ENCODE measurements around the gene ST8SIA4.

ST8SIA4 gene

DNA sequence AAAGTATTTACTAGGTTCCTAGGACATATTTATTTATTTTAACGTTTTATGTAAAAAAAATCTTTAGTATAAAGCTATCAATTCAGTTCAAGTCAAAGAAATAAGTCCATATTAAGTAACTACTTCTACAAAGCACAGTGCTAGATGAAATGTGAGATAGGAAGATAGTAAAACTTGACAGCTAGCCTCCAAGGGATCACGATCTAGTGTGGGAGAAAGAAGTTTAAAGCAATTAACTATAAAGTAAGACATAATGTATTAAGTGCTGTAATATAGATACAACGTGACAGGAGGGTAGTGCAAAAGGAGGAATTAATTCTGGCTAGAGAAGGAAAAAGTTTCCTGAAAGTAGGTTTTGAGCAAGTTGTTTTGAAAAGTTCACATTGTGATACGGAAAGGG, 134.9 kb downstream of the ST8SIA4 start:
- no peak overlapping the region for H3K27ac Mint-ChIP-seq
- H3K27me3 Mint-ChIP-seq (ENCODE audit: low read depth): peaks cover 13% of the 10 kb centered on the region
- H3K9me3 Mint-ChIP-seq: peaks cover 4% of the 10 kb centered on the region
- H3K4me3 Mint-ChIP-seq: no peak overlapping the region
- H3K4me1 Mint-ChIP-seq (ENCODE audit: low read depth): no peaks in the 10 kb centered on the region
- H3K36me3 Mint-ChIP-seq (ENCODE audit: low read depth): no peaks in the 10 kb centered on the region

DNA sequence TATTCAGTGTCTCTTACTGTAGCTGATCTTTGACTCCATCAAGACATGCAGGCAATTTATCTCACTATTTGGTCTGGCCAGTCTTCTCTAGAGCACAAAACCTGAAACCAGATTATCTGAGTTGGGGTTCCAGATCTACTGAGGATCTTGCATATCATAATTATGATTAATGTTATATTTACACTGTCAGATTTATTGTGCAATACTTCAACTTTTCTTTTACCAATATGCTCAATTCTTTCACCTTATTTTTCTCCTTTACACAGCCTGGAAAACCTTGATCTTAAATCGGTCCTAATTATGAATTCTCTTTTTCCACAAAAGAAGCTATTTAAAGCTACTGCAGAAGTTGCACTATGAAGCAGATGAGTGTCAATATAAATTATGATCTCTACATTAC, 140.1 kb downstream of the ST8SIA4 start:
- Mint-ChIP-seq H3K36me3 (ENCODE audit: low read depth) (no peaks in the 10 kb centered on the region), H3K4me3 (no peak overlapping the region), H3K4me1 (ENCODE audit: low read depth) (no peaks in the 10 kb centered on the region), H3K27me3 (ENCODE audit: low read depth) (peaks cover 10% of the 10 kb centered on the region), H3K27ac (no peak overlapping the region), H3K9me3 (no peaks in the 10 kb centered on the region)

DNA sequence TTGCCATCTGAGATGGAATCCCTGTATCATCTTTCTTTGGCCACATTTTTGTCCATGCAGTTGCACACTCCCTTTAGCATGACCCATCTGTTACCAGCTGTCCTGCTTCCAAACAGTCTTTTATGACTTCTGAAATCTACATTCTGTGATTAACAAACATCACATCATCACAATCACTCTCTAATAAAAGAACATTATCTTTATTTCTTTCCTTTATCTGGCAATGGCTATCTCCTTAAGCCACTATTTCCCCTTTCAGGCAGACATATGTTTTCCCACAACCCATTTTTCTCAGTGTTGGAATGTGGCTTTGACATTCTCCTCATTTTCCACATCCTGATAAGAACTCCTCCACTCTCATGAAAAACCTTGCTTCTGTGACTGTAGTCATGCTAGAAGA, 141.0 kb downstream of the ST8SIA4 start:
- Mint-ChIP-seq H3K27me3 (ENCODE audit: low read depth) (peaks cover 14% of the 10 kb centered on the region), H3K4me3 (no peak overlapping the region), H3K9me3 (no peaks in the 10 kb centered on the region), H3K27ac (no peak overlapping the region), H3K36me3 (ENCODE audit: low read depth) (no peaks in the 10 kb centered on the region), H3K4me1 (ENCODE audit: low read depth) (no peaks in the 10 kb centered on the region)

DNA sequence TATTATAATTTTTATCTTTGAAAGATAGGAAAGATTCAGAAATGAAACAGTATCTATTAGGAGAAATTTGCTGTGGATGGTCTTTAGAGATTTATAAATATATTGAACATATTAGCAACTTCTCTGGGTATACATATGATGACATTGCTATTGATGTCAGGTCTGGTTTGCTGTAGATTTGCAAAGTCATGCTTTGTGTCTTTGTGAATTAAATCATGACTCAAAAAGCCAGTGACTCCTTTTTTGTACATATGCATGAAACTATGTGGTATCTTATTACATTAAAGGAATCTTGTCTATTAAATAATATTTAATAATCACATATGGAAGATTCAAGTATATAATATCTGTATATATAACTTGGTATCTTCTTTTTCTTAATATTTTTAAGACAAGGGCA, 141.9 kb downstream of the ST8SIA4 start:
- Mint-ChIP-seq H3K27me3 (ENCODE audit: low read depth) (peaks cover 21% of the 10 kb centered on the region), H3K4me3 (no peak overlapping the region), H3K9me3 (no peaks in the 10 kb centered on the region), H3K36me3 (ENCODE audit: low read depth) (no peaks in the 10 kb centered on the region), H3K4me1 (ENCODE audit: low read depth) (no peaks in the 10 kb centered on the region), H3K27ac (no peak overlapping the region)

DNA sequence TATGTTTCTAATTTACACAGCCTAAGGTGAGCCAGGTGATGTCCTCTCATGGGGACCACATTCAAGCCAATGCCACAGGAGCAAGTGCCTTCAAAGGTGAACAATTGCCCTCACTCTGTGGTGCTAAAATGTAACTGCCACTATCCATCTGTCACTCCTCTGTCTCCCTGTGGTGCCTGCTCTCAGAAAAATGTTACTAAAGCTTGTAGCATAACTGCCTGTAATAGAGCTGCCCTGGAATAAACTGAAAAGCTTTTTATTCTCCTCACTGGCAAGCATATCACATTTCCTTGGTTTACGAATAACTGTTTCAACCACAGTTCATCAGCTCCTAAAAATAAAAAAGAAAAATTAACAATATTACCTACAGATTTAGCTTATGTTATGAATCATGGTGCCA, 142.4 kb downstream of the ST8SIA4 start:
- no peaks in the 10 kb centered on the region for H3K4me1 Mint-ChIP-seq (ENCODE audit: low read depth)
- no peak overlapping the region for H3K27ac Mint-ChIP-seq
- H3K27me3 Mint-ChIP-seq (ENCODE audit: low read depth): peaks cover 18% of the 10 kb centered on the region
- H3K36me3 Mint-ChIP-seq (ENCODE audit: low read depth): no peaks in the 10 kb centered on the region
- no peaks in the 10 kb centered on the region for H3K9me3 Mint-ChIP-seq
- no peak overlapping the region for H3K4me3 Mint-ChIP-seq

DNA sequence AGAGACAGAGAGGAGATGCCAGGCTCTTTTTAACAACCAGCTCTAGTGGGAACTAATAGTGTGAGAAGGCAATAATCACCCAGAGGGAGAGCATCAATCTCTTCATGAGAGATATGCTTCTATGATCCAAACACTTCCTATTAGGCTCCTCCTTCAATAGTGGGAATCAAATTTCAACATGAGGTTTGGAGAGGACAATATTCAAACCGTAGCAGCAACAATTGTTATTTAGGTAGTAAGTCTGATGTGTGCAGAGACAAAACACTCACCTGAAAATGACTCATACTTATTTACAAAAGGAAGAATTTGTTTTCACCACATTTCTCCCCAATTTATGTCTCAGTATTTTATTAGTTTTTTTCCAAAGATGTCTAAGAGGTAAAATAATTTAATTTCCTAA, 144.3 kb downstream of the ST8SIA4 start:
- Mint-ChIP-seq H3K4me1 (ENCODE audit: low read depth) (no peaks in the 10 kb centered on the region), H3K27me3 (ENCODE audit: low read depth) (peaks cover 29% of the 10 kb centered on the region), H3K4me3 (no peak overlapping the region), H3K9me3 (no peaks in the 10 kb centered on the region), H3K36me3 (ENCODE audit: low read depth) (no peaks in the 10 kb centered on the region), H3K27ac (no peak overlapping the region)

DNA sequence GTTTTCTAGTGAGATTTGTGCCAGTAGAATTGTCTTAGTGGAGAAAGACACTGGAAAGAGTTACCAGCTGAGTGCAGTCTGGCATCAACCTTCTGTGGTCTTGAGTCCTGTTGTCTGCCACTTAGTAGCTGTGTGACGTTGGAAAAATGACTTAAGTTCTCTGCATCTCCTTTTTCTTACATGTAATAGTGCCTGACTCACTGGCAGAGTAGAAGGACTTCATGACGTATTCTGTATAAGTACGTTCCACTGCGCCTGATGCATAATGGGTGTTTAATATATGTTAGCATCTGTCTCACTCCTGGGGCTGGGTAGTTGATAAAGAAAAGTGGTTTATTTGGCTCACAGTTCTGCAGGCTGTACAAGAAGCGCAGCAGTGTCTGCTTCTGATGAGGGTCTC, 144.8 kb downstream of the ST8SIA4 start:
- no peak overlapping the region for H3K27ac Mint-ChIP-seq
- peaks cover 29% of the 10 kb centered on the region for H3K27me3 Mint-ChIP-seq (ENCODE audit: low read depth)
- H3K4me1 Mint-ChIP-seq (ENCODE audit: low read depth): no peaks in the 10 kb centered on the region
- H3K36me3 Mint-ChIP-seq (ENCODE audit: low read depth): no peaks in the 10 kb centered on the region
- H3K9me3 Mint-ChIP-seq: no peaks in the 10 kb centered on the region
- no peak overlapping the region for H3K4me3 Mint-ChIP-seq

DNA sequence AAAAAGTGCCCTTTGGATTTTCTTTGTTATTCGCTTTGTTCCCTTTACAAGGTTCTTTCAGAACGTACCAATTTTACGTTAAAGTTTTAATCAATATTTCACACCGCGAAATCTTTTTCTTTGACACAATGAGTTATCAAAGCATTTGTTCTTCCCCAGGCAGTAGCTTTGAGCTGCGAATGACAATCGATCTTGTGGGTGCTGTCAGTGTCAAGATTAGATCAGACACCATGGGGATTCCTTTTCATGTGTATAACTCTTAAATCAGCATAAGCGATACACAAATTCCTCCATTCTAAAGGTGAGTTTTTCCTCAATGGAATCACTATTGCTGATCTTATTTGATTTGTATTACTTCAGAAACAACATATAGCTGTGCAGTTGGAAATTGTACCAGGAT, 145.5 kb downstream of the ST8SIA4 start:
- Mint-ChIP-seq H3K27ac (no peak overlapping the region), H3K4me3 (no peak overlapping the region), H3K9me3 (no peaks in the 10 kb centered on the region)

More for the DNA sequence above, 145.5 kb downstream of the ST8SIA4 start:
- H3K36me3 Mint-ChIP-seq (ENCODE audit: low read depth): no peaks in the 10 kb centered on the region
- no peaks in the 10 kb centered on the region for H3K4me1 Mint-ChIP-seq (ENCODE audit: low read depth)
- peaks cover 32% of the 10 kb centered on the region for H3K27me3 Mint-ChIP-seq (ENCODE audit: low read depth)

Data from T-helper 1 cell treated with Interleukin-12 subunit alpha and Interleukin-12 subunit beta and Interleukin-4 antibody, amounts not matched to agents 30 μg/mL and 1 μg/mL, for 36 hours (primary cell).